HepG2 (cell line): ENCODE results near the gene FECH. TPM values are rescaled to one million over a fixed set of nuclear protein-coding genes. Genes with fewer than 3 reads are reported as not detected.
A peak's percentile ranks its signal among the peaks of the same experiment; 100 is the strongest.

Experiments used
- FOXK1 ChIP-seq: sonication (generic); formaldehyde crosslinking; IDR thresholded peaks from 2 replicates; pipeline ENCODE4 v1.4.0; 2020; ENCODE audit warnings: low read depth, missing genetic modification reagents, borderline replicate concordance
- HCFC1 ChIP-seq: fragments of 150-350 bp; IDR thresholded peaks from 2 replicates; pipeline ENCODE4 v1.6.1; 2014; ENCODE audit warnings: low read depth, low read length
- HNRNPH1 ChIP-seq: fragments of 200-400 bp; formaldehyde crosslinking; optimal IDR thresholded peaks from 2 replicates; pipeline ENCODE3; 2017; ENCODE audit warnings: mild to moderate bottlenecking, low read depth, low read length
- NR2F2 ChIP-seq: IDR thresholded peaks from 2 replicates; pipeline ENCODE4 v1.6.1; 2012; ENCODE audit warnings: low read depth, inconsistent platforms, borderline replicate concordance
- NRL ChIP-seq: sonication (generic); formaldehyde crosslinking; IDR thresholded peaks from 2 replicates; pipeline ENCODE4 v1.5.0; 2020; ENCODE audit warnings: missing genetic modification reagents, mild to moderate bottlenecking, moderate library complexity, borderline replicate concordance
- ZFP37 ChIP-seq: sonication (generic); formaldehyde crosslinking; IDR thresholded peaks from 2 replicates; pipeline ENCODE4 v1.4.0; 2020; ENCODE audit warnings: missing genetic modification reagents, borderline replicate concordance
- ZNF44 ChIP-seq: sonication (generic); formaldehyde crosslinking; IDR thresholded peaks from 2 replicates; pipeline ENCODE4 v1.5.1; 2020; ENCODE audit warnings: mild to moderate bottlenecking, missing genetic modification reagents
- polyA plus RNA-seq, 8 experiments: library from polyadenylated mRNA; depleted of rRNA in 3 of 8; stranded (reverse) in 7 of 8; unstranded in 1 of 8; fragments of >200 nt; fragmentation: Illumina TruSeq in 4 of 8; extraction: Trizol in 4 of 8; gene quantifications; 2 replicates each; pipeline versions ENCODE4 v1.2.1 to v1.2.3, GENCODE V29; 2011 to 2016; ENCODE audit warnings: low read depth in 4 of 8, missing spikeins in 1 of 8, mixed read lengths in 1 of 8; ENCODE audit not compliant: insufficient read depth in 1 of 8
- total RNA-seq, 5 experiments: library from RNA; depleted of rRNA; stranded (reverse); fragments of >200 nt; fragmentation: Illumina TruSeq; extraction: Trizol; gene quantifications; 2 replicates each; pipeline ENCODE4 v1.2.3, GENCODE V29; 2016; ENCODE audit warnings: low read depth in 1 of 5
- TF ChIP-seq, protein P1 (sequence below): sonication (generic); formaldehyde crosslinking; IDR thresholded peaks from 2 replicates; pipeline ENCODE4 v1.4.0; 2020; ENCODE audit warnings: mild to moderate bottlenecking, missing genetic modification reagents
- TF ChIP-seq, protein P2 (sequence below): IDR thresholded peaks from 2 replicates; pipeline ENCODE4 v1.6.1; 2012; ENCODE audit warnings: low read length, improper control_type of control experiment
- TF ChIP-seq, protein P3 (sequence below): sonication (generic); formaldehyde crosslinking; IDR thresholded peaks from 2 replicates; pipeline ENCODE4 v1.4.0; 2020; ENCODE audit warnings: missing genetic modification reagents

Gene FECH
- total and polyA plus RNA-seq, 2 of the 13 experiments (the other 11 are each of a cell fraction or from before 2014, with no cell fraction given), result 14.7 to 21.9 TPM

DNA sequence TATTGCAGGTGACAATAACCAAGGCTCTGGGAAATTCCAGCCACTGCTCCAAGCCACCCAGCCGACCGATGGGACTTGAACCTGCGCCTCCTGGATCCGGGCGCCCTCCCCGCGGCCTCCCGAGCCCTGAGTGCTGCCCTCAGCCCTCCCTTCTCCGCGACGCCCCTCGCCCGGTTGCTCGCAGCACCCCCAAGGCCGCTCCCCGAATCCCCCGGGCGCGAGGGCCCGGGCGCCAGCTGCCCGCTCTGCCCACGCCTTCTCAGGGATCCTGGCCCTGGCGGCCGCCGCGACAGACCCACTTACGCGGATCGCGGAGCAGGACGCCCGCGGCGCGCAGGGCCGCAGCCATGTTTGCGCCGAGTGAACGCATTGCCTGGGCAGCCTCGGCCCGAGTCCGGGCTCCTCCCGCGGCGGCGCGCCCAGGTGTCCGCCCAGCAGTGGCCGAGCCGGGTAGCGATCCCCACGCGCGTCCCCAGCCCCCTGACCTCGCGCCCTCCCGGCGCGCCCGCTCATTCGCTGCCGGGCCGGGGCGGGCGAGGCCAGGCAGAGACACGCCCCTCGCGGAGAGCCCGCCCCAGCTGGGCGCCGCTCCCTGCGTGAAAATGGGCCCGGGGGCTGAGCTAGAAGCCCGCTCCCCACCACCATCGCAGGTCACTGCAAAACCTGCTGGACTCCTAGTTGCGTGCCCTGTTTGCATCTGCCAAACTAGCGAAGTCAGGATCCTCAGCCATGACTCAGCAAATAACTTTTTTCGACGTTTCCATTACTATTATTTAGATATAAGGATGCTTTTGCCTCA lies at the start of gene FECH (continued):
- TF ChIP-seq, protein P1, sequence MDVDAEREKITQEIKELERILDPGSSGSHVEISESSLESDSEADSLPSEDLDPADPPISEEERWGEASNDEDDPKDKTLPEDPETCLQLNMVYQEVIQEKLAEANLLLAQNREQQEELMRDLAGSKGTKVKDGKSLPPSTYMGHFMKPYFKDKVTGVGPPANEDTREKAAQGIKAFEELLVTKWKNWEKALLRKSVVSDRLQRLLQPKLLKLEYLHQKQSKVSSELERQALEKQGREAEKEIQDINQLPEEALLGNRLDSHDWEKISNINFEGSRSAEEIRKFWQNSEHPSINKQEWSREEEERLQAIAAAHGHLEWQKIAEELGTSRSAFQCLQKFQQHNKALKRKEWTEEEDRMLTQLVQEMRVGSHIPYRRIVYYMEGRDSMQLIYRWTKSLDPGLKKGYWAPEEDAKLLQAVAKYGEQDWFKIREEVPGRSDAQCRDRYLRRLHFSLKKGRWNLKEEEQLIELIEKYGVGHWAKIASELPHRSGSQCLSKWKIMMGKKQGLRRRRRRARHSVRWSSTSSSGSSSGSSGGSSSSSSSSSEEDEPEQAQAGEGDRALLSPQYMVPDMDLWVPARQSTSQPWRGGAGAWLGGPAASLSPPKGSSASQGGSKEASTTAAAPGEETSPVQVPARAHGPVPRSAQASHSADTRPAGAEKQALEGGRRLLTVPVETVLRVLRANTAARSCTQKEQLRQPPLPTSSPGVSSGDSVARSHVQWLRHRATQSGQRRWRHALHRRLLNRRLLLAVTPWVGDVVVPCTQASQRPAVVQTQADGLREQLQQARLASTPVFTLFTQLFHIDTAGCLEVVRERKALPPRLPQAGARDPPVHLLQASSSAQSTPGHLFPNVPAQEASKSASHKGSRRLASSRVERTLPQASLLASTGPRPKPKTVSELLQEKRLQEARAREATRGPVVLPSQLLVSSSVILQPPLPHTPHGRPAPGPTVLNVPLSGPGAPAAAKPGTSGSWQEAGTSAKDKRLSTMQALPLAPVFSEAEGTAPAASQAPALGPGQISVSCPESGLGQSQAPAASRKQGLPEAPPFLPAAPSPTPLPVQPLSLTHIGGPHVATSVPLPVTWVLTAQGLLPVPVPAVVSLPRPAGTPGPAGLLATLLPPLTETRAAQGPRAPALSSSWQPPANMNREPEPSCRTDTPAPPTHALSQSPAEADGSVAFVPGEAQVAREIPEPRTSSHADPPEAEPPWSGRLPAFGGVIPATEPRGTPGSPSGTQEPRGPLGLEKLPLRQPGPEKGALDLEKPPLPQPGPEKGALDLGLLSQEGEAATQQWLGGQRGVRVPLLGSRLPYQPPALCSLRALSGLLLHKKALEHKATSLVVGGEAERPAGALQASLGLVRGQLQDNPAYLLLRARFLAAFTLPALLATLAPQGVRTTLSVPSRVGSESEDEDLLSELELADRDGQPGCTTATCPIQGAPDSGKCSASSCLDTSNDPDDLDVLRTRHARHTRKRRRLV (CRISPR knock-in tag), result no peak
- TF ChIP-seq NRL (peak; percentile 75), ZFP37 (CRISPR knock-in tag) (no peak), NR2F2 (no peak), HNRNPH1 (no peak), FOXK1 (CRISPR knock-in tag) (no peak), HCFC1 (no peak), ZNF44 (CRISPR knock-in tag) (0 out of 2 replicates have a peak, but pooled peaks have one; percentile 40)
- TF ChIP-seq, protein P2, sequence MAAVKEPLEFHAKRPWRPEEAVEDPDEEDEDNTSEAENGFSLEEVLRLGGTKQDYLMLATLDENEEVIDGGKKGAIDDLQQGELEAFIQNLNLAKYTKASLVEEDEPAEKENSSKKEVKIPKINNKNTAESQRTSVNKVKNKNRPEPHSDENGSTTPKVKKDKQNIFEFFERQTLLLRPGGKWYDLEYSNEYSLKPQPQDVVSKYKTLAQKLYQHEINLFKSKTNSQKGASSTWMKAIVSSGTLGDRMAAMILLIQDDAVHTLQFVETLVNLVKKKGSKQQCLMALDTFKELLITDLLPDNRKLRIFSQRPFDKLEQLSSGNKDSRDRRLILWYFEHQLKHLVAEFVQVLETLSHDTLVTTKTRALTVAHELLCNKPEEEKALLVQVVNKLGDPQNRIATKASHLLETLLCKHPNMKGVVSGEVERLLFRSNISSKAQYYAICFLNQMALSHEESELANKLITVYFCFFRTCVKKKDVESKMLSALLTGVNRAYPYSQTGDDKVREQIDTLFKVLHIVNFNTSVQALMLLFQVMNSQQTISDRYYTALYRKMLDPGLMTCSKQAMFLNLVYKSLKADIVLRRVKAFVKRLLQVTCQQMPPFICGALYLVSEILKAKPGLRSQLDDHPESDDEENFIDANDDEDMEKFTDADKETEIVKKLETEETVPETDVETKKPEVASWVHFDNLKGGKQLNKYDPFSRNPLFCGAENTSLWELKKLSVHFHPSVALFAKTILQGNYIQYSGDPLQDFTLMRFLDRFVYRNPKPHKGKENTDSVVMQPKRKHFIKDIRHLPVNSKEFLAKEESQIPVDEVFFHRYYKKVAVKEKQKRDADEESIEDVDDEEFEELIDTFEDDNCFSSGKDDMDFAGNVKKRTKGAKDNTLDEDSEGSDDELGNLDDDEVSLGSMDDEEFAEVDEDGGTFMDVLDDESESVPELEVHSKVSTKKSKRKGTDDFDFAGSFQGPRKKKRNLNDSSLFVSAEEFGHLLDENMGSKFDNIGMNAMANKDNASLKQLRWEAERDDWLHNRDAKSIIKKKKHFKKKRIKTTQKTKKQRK, result no peak
- TF ChIP-seq, protein P3, sequence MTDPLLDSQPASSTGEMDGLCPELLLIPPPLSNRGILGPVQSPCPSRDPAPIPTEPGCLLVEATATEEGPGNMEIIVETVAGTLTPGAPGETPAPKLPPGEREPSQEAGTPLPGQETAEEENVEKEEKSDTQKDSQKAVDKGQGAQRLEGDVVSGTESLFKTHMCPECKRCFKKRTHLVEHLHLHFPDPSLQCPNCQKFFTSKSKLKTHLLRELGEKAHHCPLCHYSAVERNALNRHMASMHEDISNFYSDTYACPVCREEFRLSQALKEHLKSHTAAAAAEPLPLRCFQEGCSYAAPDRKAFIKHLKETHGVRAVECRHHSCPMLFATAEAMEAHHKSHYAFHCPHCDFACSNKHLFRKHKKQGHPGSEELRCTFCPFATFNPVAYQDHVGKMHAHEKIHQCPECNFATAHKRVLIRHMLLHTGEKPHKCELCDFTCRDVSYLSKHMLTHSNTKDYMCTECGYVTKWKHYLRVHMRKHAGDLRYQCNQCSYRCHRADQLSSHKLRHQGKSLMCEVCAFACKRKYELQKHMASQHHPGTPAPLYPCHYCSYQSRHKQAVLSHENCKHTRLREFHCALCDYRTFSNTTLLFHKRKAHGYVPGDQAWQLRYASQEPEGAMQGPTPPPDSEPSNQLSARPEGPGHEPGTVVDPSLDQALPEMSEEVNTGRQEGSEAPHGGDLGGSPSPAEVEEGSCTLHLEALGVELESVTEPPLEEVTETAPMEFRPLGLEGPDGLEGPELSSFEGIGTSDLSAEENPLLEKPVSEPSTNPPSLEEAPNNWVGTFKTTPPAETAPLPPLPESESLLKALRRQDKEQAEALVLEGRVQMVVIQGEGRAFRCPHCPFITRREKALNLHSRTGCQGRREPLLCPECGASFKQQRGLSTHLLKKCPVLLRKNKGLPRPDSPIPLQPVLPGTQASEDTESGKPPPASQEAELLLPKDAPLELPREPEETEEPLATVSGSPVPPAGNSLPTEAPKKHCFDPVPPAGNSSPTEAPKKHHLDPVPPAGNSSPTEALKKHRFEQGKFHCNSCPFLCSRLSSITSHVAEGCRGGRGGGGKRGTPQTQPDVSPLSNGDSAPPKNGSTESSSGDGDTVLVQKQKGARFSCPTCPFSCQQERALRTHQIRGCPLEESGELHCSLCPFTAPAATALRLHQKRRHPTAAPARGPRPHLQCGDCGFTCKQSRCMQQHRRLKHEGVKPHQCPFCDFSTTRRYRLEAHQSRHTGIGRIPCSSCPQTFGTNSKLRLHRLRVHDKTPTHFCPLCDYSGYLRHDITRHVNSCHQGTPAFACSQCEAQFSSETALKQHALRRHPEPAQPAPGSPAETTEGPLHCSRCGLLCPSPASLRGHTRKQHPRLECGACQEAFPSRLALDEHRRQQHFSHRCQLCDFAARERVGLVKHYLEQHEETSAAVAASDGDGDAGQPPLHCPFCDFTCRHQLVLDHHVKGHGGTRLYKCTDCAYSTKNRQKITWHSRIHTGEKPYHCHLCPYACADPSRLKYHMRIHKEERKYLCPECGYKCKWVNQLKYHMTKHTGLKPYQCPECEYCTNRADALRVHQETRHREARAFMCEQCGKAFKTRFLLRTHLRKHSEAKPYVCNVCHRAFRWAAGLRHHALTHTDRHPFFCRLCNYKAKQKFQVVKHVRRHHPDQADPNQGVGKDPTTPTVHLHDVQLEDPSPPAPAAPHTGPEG, result no peak
